Pancreas (tissue), 10 donors: ENCODE data around the gene PCDH15. TPM values are rescaled to one million over a fixed set of nuclear protein-coding genes. Genes with fewer than 3 reads are reported as not detected.

ENCODE experiments used
- ATAC-seq, 4 donors: fragments of 200-7000 bp; cut with Tn5 transposase; one replicate each; pipeline versions ENCODE4 v1.8.0 to v1.9.1; 2020; ENCODE audit warnings: mild to moderate bottlenecking in 4 of 4, moderate library complexity in 4 of 4
- DNase-seq, 6 donors: peaks; one replicate each; pipeline ENCODE4 v3.0.0-alpha.2; 2020
- FAIRE-seq: peaks from 2 replicates; lab custom pipeline; 2012; peaks lifted over from hg19 to GRCh38; lab: Jason Lieb, UNC
- H3K27ac ChIP-seq, 4 donors: fragments of 200-600 bp; sonication (generic); 1 replicate in 3 of 4; 2 replicates in 1 of 4; pipeline versions ENCODE4 v1.5.0 to v1.8.0; 2020
- H3K27me3 ChIP-seq, 4 donors: fragments of 200-600 bp; one replicate each; pipeline ENCODE4 v1.8.0; 2021
- H3K36me3 ChIP-seq, 3 donors: fragments of 200-600 bp; sonication (generic) in 1 of 3; one replicate each; pipeline versions ENCODE4 v1.5.0 to v1.8.0; 2020 to 2021
- H3K4me1 ChIP-seq, 3 donors: fragments of 200-600 bp; one replicate each; pipeline ENCODE4 v1.8.0; 2021
- H3K4me3 ChIP-seq, 4 donors: fragments of 200-600 bp; sonication (generic) in 2 of 4; one replicate each; pipeline versions ENCODE4 v1.5.0 to v1.8.0; 2020 to 2021
- H3K9me3 ChIP-seq, 4 donors: fragments of 200-600 bp; one replicate each; pipeline ENCODE4 v1.8.0; 2021
- WGBS, 2 donors: extraction: QIAGEN DNeasy Blood & Tissue Kit; methylation state at CpG; one replicate each; pipeline ENCODE4 v1.1.7; 2013; 5-methylcytosine and 5-hydroxymethylcytosine counted together
- intact Hi-C, 3 donors: fragments of 100-400 bp; cut with DNase I; formaldehyde crosslinking; loops; one replicate each; pipeline versions ENCODE4 v1.11.1 to v1.14.2; 2022
- polyA plus RNA-seq, 2 donors: library from polyadenylated mRNA; stranded (reverse); fragments of 200-250 nt; gene quantifications; one replicate each; pipeline ENCODE4 v1.2.3, GENCODE V29; 2013
- total RNA-seq, 6 donors: library from RNA; stranded (reverse); fragmentation: NEBNext Ultra II Directional in 4 of 6; extraction: Animal tissue kit (Norgen Biotek cat#: 25700) in 4 of 6; gene quantifications; one replicate each; pipeline versions ENCODE4 v1.2.1 to v1.2.4, GENCODE V29; 2021 to 2023
- TF ChIP-seq, protein P1 (sequence below), 4 donors: fragments of 200-600 bp; sonication (generic) in 3 of 4; IDR thresholded peaks; one replicate each; pipeline versions ENCODE4 v1.5.0 to v1.8.0; 2021; ENCODE audit warnings: antibody characterized with exemption in 4 of 4
- donor health status: healthy with polysubstance abuse.
- donor health status: DM: no; HTN: no; CAD: no; lungs with moderate emphysema.
- donor health status: DM: no; HTN: no; CAD: no.
- donor health status: control.
- donor health status: control.
- donor health status: Bipolar disorder and iron deficiency.
- donor health status: DM: yes; HTN: yes; CAD: no.
- donor health status: DM: no; HTN: no; CAD: no.
- donor health status: DM: no; HTN: no; CAD: no.
- donor health status: DM: yes; HTN: yes; CAD: no.

Gene PCDH15
- total and polyA plus RNA-seq, 8 donors: 0.31 TPM; not detected in 7

DNA sequence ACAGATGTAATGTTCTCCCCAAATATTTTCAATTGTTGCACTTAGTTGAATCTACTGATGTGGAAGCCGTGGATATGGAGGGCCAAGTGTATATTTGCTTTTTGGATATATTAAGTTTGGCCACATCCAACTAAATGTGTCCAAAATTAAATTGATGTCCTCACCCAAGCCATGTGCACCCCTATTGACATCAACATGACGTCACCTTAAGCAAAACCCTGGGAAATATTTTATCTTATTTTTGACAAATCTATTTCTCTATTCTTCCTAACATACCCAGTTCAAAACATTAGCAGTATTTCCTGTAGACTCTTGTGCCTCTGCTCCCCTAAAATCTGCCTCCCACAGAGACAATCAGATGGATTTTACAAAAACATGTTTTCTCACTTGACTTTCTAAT is 652.5 kb downstream of the PCDH15 start:
- intact Hi-C loops: no loop called here
- Histone ChIP-seq H3K27me3 (no peaks in the 10 kb centered on the region), H3K4me1 (no peaks in the 10 kb centered on the region), H3K9me3 (no peaks in the 10 kb centered on the region), H3K4me3 (no peak overlapping the region), H3K36me3 (no peaks in the 10 kb centered on the region), H3K27ac (no peak overlapping the region)
- no peak for FAIRE-seq
- ATAC-seq: no peak
- TF ChIP-seq, protein P1, sequence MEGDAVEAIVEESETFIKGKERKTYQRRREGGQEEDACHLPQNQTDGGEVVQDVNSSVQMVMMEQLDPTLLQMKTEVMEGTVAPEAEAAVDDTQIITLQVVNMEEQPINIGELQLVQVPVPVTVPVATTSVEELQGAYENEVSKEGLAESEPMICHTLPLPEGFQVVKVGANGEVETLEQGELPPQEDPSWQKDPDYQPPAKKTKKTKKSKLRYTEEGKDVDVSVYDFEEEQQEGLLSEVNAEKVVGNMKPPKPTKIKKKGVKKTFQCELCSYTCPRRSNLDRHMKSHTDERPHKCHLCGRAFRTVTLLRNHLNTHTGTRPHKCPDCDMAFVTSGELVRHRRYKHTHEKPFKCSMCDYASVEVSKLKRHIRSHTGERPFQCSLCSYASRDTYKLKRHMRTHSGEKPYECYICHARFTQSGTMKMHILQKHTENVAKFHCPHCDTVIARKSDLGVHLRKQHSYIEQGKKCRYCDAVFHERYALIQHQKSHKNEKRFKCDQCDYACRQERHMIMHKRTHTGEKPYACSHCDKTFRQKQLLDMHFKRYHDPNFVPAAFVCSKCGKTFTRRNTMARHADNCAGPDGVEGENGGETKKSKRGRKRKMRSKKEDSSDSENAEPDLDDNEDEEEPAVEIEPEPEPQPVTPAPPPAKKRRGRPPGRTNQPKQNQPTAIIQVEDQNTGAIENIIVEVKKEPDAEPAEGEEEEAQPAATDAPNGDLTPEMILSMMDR (IDR thresholded peaks at IDR 0.05): no peak
- 31 to 52% methylated on average over 2 of the region's 2 CpGs for WGBS, 2 donors
- DNase-seq: no peak

DNA sequence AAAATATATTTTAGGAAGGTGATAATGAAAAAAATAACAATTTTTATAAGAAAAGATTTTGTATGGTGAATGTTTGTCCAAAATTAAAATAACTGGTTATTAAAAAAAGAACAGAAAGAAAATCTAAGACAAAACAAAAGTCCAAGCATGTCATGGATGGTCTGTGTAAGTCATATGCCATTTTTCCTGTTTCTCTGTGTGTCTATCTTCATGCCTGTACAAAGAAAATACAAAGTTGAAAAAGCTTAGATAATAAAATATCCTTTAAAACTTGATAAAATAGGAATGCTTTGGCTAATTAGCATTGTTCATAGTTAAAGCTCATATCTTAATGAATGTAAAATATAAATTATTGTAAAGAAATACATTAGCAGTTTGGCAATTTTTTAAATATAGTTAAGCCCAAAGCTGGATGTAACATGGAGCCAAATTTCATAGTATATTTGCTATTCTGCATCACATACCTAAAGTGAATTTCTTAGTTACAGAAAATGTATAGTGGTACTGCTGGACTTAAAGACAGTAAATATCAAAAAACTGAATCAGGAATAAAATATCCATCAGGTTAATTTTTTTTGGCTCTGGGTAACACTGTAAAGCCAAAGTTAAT is 661.1 kb downstream of the PCDH15 start:
- DNase-seq (no peak), FAIRE-seq (no peak), ATAC-seq (no peak)
- peaks cover 0 to 2% (median 0%) of the 10 kb centered on the region in 4 donors for H3K9me3 ChIP-seq
- no peak overlapping the region for H3K27ac ChIP-seq
- H3K36me3 ChIP-seq: no peaks in the 10 kb centered on the region
- intact Hi-C loops: no loop called here
- H3K4me1 ChIP-seq: no peaks in the 10 kb centered on the region
- TF ChIP-seq, protein P1 (IDR thresholded peaks at IDR 0.05): no peak
- H3K4me3 ChIP-seq: no peak overlapping the region
- H3K27me3 ChIP-seq: no peaks in the 10 kb centered on the region

DNA sequence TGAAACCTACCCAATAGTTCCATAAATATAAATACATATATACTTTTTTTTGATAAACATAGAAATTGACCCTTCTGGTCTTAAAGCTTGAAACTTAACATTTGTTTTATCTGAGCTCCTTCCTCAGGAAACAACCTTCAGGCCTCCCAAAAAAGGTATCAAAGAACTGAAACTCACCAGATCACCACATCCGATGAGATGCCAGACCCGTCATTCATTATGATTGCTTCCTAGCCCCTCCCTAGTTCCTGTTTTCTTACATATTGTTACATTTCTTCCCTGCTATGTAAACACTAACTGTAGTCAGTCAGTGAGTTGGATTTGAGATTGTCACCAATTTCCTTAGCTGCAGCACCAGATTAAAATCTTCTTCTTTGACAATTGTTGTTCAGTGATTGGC is 663.6 kb downstream of the PCDH15 start:
- intact Hi-C loops: no loop called here
- WGBS, 2 donors: 68 to 83% methylated on average over 2 of the region's 2 CpGs
- no peak for FAIRE-seq

DNA sequence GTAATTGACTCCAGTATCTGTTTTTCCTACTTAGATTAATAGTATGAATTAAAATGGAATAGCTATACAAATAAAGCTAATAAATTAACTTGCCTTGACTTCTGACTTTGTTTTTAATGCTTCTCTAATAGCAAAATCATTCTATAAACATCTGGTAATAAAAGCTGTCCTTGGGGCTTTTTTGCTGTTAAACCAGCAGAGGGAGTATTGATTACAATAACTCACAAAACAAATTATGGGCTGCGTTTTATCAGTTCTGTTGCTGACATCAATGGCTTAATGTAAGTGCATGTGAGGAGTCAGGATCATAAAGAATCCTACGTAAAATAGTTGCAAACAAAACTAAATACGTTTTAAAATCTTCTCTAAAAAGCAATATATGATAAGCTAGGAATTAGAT is 667.8 kb downstream of the PCDH15 start:
- Histone ChIP-seq H3K27me3 (no peaks in the 10 kb centered on the region), H3K4me3 (no peak overlapping the region), H3K36me3 (no peaks in the 10 kb centered on the region), H3K4me1 (no peaks in the 10 kb centered on the region), H3K27ac (no peak overlapping the region), H3K9me3 (no peaks in the 10 kb centered on the region)
- FAIRE-seq (no peak), DNase-seq (no peak), ATAC-seq (no peak)
- intact Hi-C loops: no loop called here
- TF ChIP-seq, protein P1 (IDR thresholded peaks at IDR 0.05): peak in 1 of 4 donors; percentile 9
- WGBS, 2 donors: 12 to 13% methylated on average over 3 of the region's 3 CpGs

More for the DNA sequence above, 663.6 kb downstream of the PCDH15 start:
- ATAC-seq (no peak), DNase-seq (no peak)
- Histone ChIP-seq H3K36me3 (no peaks in the 10 kb centered on the region), H3K9me3 (peaks cover 0 to 2% (median 0%) of the 10 kb centered on the region in 4 donors), H3K4me3 (no peak overlapping the region), H3K27ac (no peak overlapping the region), H3K27me3 (no peaks in the 10 kb centered on the region), H3K4me1 (no peaks in the 10 kb centered on the region)
- TF ChIP-seq, protein P1 (IDR thresholded peaks at IDR 0.05): no peak

DNA sequence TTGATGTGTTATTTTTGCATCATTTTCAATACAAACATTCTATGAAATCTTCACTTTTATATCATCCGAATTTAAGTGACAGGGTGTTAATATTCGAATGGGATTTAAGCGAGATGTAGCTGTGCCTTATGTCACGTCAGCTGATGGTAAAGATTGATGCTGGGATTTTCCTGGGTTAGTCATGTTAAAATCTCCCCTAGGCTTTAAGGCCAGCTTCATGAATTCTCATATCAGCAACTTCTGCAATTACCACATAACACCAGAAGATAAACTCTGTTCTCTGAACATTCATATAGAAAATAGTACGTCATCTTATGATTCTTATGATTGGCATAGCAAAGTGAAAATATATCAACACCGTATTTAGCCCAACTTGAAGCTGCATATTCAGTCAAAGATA is 669.2 kb downstream of the PCDH15 start:
- H3K4me1 ChIP-seq: no peaks in the 10 kb centered on the region
- intact Hi-C loops: no loop called here
- no peaks in the 10 kb centered on the region for H3K36me3 ChIP-seq
- H3K4me3 ChIP-seq: no peak overlapping the region
- DNase-seq (no peak), ATAC-seq (no peak), FAIRE-seq (no peak)
- TF ChIP-seq, protein P1 (IDR thresholded peaks at IDR 0.05): no peak
- H3K27me3 ChIP-seq: no peaks in the 10 kb centered on the region
- WGBS, 2 donors: 50 to 66% methylated on average over 6 of the region's 6 CpGs
- no peaks in the 10 kb centered on the region for H3K9me3 ChIP-seq
- no peak overlapping the region for H3K27ac ChIP-seq
